DND-41 (cell line): ENCODE results near the gene FSIP1.

ENCODE experiments used
- CTCF ChIP-seq: IDR thresholded peaks from 2 replicates; pipeline ENCODE4 v1.5.1; 2012; ENCODE audit warnings: borderline replicate concordance, low read length, moderate library complexity, mild to moderate bottlenecking; ENCODE audit not compliant: poor library complexity, severe bottlenecking; ENCODE audit errors: extremely low read depth
- EZH2 ChIP-seq: IDR thresholded peaks from 3 replicates; pipeline ENCODE4 v1.6.1; 2012; ENCODE audit warnings: borderline replicate concordance, low read depth, mild to moderate bottlenecking, moderate library complexity, low read length, inconsistent platforms; ENCODE audit not compliant: severe bottlenecking

- TF ChIP-seq CTCF = no peak
- TF ChIP-seq EZH2 = no peak
Observed at GRCh38 chr15:39654304-39654703, 128.3 kb downstream of the FSIP1 start.
